Esophagus squamous epithelium (tissue), 5 donors: ENCODE data around the gene ZG16. TPM values are rescaled to one million over a fixed set of nuclear protein-coding genes. Genes with fewer than 3 reads are reported as not detected.

Source experiments
- DNase-seq: peaks from one replicate; lab custom pipeline; 2025; lab: John Stamatoyannopoulos, UW
- H3K27ac ChIP-seq, 4 donors: fragments of 200-600 bp; sonication (generic); one replicate each; pipeline ENCODE4 v1.5.1; 2016 to 2019; ENCODE audit warnings: mild to moderate bottlenecking in 1 of 4
- H3K27me3 ChIP-seq, 4 donors: fragments of 200-600 bp; sonication (generic); 1 replicate in 3 of 4; 2 replicates in 1 of 4; pipeline versions ENCODE4 v1.5.1 to v1.6.0; 2017 to 2021; ENCODE audit warnings: antibody characterized with exemption in 1 of 4
- H3K36me3 ChIP-seq, 3 donors: fragments of 200-600 bp; sonication (generic); one replicate each; pipeline ENCODE4 v1.5.1; 2016 to 2019
- H3K4me1 ChIP-seq, 3 donors: fragments of 200-600 bp; sonication (generic); one replicate each; pipeline ENCODE4 v1.5.1; 2017 to 2019
- H3K4me3 ChIP-seq, 4 donors: fragments of 200-600 bp; sonication (generic); 1 replicate in 3 of 4; 2 replicates in 1 of 4; pipeline ENCODE4 v1.5.1; 2016 to 2019; ENCODE audit warnings: mild to moderate bottlenecking in 2 of 4, moderate library complexity in 1 of 4
- H3K9me3 ChIP-seq, 3 donors: fragments of 200-600 bp; sonication (generic); one replicate each; pipeline ENCODE4 v1.5.1; 2016 to 2019
- POLR2A ChIP-seq, 4 donors: fragments of 450-650 bp; IDR thresholded peaks; one replicate each; pipeline ENCODE4 v1.6.1; 2017; ENCODE audit warnings: antibody characterized with exemption in 4 of 4, mild to moderate bottlenecking in 4 of 4, moderate library complexity in 3 of 4
- WGBS, 2 donors: methylation state at CpG; one replicate each; pipeline ENCODE4 v1.1.5; 2018; 5-methylcytosine and 5-hydroxymethylcytosine counted together
- intact Hi-C: fragments of 100-400 bp; cut with DNase I; formaldehyde crosslinking; loops from one replicate; pipeline ENCODE4 v1.15.0; 2022
- total RNA-seq, 4 donors: library from RNA; depleted of rRNA; stranded (reverse); fragments of >200 nt; gene quantifications; one replicate each; pipeline ENCODE4 v1.1.0, GENCODE V29; 2016
- TF ChIP-seq, protein P1 (sequence below), 6 experiments: fragments of 450-650 bp in 4 of 6; fragments of 200-600 bp in 2 of 6; sonication (generic) in 2 of 6; IDR thresholded peaks; one replicate each; pipeline ENCODE4 v1.5.1; 2016 to 2019; ENCODE audit warnings: antibody characterized with exemption in 6 of 6, mild to moderate bottlenecking in 4 of 6, moderate library complexity in 4 of 6
- donor health status: DM: yes; HTN: yes; CAD: no.

ZG16 gene
- total RNA-seq, 4 donors from 2014 or later: not detected

DNA sequence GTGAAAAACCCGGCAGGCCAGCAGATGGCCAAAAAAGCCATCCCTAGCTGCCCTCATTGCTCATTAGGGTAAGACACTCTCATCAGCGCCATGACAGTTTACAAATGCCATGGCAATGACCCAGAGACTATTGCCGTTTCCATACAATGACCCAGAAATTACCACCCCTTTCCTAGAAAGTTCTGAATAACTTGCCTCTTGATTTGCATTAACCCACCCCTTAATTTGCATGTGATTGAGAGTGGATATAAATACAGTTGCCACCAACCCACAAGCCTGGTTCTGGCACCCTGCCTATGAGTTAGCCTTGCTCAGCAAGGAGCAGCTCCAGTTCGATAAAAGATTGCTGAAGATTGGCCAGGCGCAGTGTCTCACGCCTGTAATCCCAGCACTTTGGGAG is 16.2 kb upstream of the ZG16 start:
- H3K27me3 ChIP-seq: peaks cover 0 to 5% (median 0%) of the 10 kb centered on the region in 4 donors
- intact Hi-C loops: no loop called here
- no peaks in the 10 kb centered on the region for H3K9me3 ChIP-seq
- TF ChIP-seq, protein P1, sequence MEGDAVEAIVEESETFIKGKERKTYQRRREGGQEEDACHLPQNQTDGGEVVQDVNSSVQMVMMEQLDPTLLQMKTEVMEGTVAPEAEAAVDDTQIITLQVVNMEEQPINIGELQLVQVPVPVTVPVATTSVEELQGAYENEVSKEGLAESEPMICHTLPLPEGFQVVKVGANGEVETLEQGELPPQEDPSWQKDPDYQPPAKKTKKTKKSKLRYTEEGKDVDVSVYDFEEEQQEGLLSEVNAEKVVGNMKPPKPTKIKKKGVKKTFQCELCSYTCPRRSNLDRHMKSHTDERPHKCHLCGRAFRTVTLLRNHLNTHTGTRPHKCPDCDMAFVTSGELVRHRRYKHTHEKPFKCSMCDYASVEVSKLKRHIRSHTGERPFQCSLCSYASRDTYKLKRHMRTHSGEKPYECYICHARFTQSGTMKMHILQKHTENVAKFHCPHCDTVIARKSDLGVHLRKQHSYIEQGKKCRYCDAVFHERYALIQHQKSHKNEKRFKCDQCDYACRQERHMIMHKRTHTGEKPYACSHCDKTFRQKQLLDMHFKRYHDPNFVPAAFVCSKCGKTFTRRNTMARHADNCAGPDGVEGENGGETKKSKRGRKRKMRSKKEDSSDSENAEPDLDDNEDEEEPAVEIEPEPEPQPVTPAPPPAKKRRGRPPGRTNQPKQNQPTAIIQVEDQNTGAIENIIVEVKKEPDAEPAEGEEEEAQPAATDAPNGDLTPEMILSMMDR (IDR thresholded peaks at IDR 0.05): no peak
- TF ChIP-seq POLR2A (IDR thresholded peaks at IDR 0.05): no peak
- no peak for DNase-seq
- no peaks in the 10 kb centered on the region for H3K36me3 ChIP-seq
- H3K4me3 ChIP-seq: no peak overlapping the region
- peaks cover 0 to 4% (median 0%) of the 10 kb centered on the region in 3 donors for H3K4me1 ChIP-seq
- H3K27ac ChIP-seq: no peak overlapping the region
- 71 to 79% methylated on average over 3 to 5 of the region's 6 CpGs for WGBS, 2 donors

DNA sequence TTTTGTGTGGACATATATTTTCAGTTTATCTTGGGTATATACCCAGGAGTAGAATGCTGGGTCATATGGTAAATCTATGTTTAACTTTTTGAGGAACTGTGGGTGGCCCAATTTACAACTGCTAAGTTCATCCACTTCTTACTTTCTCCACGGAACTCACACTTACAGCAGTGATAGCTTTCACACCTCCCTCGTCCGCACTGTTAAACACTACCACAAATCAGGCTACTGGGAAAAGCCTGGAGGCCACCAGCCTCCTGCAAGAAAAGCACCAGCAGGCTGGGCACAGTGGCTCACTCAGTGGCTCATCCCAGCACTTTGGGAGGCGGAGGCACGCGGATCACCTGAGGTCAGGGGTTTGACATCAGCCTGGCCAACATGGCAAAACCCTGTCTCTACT is 14.7 kb upstream of the ZG16 start:
- Histone ChIP-seq H3K4me3 (no peak overlapping the region), H3K9me3 (no peaks in the 10 kb centered on the region), H3K27me3 (peaks cover 0 to 5% (median 0%) of the 10 kb centered on the region in 4 donors), H3K36me3 (no peaks in the 10 kb centered on the region), H3K27ac (no peak overlapping the region), H3K4me1 (peaks cover 0 to 4% (median 0%) of the 10 kb centered on the region in 3 donors)
- 73 to 74% methylated on average over 3 to 6 of the region's 6 CpGs for WGBS, 2 donors
- no peak for TF ChIP-seq POLR2A (IDR thresholded peaks at IDR 0.05)
- TF ChIP-seq, protein P1 (IDR thresholded peaks at IDR 0.05): no peak
- DNase-seq: no peak
- intact Hi-C loops: no loop called here

DNA sequence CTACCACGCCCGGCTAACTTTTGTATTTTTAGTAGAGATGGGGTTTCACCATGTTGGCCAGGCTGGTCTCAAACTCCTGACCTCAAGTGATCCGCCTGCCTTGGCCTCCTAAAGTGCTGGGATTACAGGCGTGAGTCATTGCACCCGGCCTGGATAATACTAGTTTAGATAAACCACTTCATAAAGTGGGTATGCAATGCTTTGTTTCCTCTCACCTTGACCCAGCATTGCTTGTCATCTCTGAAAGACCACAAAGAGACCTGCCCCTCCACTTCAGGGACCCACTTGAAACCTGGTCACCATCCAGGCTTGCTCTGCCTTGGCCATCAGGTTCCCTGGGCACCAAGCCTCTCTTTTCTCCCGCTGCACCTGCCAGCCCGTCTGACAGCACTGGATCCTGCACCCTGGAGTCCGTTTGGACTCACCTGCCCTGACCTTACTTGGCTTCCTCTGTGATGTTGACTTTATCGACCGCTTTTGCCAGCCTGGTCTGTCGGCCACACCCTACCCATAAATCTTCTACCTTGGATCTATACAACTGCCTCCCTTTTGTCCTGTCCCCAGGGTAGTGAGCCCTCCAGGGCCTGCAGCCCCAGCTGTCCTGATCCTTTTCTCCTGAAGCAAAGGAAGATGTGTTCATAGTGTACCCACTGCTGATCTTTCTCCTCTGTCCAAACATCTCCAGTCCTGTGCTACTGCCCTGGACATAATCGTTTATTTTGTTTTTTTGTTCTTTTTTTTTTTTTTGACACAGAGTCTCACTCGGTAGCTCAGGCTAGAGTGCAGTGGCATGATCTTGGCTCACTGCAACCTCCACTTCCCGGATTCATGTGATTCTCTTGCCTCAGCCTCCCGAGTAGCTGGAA is 12.7 kb upstream of the ZG16 start:
- H3K4me1 ChIP-seq: peaks cover 0 to 4% (median 0%) of the 10 kb centered on the region in 3 donors
- no peak for DNase-seq
- H3K36me3 ChIP-seq: no peaks in the 10 kb centered on the region
- 49 to 56% methylated on average over 15 of the region's 15 CpGs for WGBS, 2 donors
- no peaks in the 10 kb centered on the region for H3K9me3 ChIP-seq
- TF ChIP-seq POLR2A (IDR thresholded peaks at IDR 0.05): no peak
- H3K4me3 ChIP-seq: no peak overlapping the region
- H3K27ac ChIP-seq: no peak overlapping the region
- intact Hi-C loops: no loop called here
- H3K27me3 ChIP-seq: peaks cover 0 to 5% (median 0%) of the 10 kb centered on the region in 4 donors

DNA sequence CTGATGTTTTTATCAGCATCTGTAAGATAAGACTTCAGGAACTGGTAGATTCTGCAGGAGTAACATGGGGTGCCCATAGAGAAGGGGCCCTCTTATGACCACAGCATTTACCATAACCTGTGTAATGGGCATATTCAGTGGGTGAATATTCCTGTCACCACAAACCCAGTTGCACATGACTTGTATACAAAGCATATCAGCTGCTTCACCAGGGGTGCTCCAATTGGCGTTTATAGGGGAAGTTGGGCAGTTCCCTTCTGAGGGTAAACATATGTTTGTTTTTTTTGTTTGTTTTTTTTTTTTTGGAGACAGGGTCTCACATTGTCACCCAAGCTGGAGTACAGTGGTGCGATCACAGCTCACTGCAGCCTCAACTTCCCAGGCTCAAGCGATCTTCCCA is 11.5 kb upstream of the ZG16 start:
- no peaks in the 10 kb centered on the region for H3K27me3 ChIP-seq
- H3K36me3 ChIP-seq: no peaks in the 10 kb centered on the region
- DNase-seq: no peak
- no peak overlapping the region for H3K27ac ChIP-seq
- intact Hi-C loops: no loop called here
- no peak overlapping the region for H3K4me3 ChIP-seq
- no peak for TF ChIP-seq POLR2A (IDR thresholded peaks at IDR 0.05)
- TF ChIP-seq, protein P1 (IDR thresholded peaks at IDR 0.05): no peak
- WGBS, 2 donors: 97 to 100% methylated on average over 3 of the region's 3 CpGs
- H3K4me1 ChIP-seq: peaks cover 0 to 4% (median 0%) of the 10 kb centered on the region in 3 donors
- no peaks in the 10 kb centered on the region for H3K9me3 ChIP-seq

DNA sequence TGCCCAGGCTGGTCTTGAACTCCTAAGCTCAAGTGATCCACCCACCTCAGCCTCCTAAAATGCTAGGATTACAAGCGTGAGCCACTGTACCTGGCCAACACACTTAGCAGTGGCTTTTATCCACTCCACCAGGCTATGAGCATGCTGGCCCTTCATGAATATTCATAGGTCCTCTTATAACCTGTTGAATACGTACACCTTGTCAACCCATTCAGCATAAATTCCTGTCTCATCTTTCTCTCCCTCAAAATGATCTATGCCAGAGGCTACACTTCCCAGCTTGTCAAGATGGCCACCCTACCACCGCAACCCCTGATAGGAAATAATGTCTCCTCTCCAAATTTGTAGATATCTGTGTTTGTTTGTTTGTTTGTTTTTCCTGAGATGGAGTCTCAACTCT is 11.0 kb upstream of the ZG16 start:
- no peak for TF ChIP-seq POLR2A (IDR thresholded peaks at IDR 0.05)
- TF ChIP-seq, protein P1 (IDR thresholded peaks at IDR 0.05): no peak
- intact Hi-C loops: no loop called here
- no peak overlapping the region for H3K27ac ChIP-seq
- WGBS, 2 donors: 87 to 91% methylated on average over 3 of the region's 3 CpGs
- DNase-seq: no peak
- H3K9me3 ChIP-seq: no peaks in the 10 kb centered on the region
- H3K4me3 ChIP-seq: no peak overlapping the region
- no peaks in the 10 kb centered on the region for H3K36me3 ChIP-seq
- H3K4me1 ChIP-seq: peaks cover 0 to 4% (median 0%) of the 10 kb centered on the region in 3 donors
- H3K27me3 ChIP-seq: no peaks in the 10 kb centered on the region
